B cell (primary cell): ENCODE data around the gene FAF1. TPM values are rescaled to one million over a fixed set of nuclear protein-coding genes. Genes with fewer than 3 reads are reported as not detected.

Source experiments
- ATAC-seq: fragments of 200-7000 bp; cut with Tn5 transposase; one replicate; pipeline ENCODE4 v1.10.0; 2021; ENCODE audit warnings: low read depth, mild to moderate bottlenecking, moderate number of reproducible peaks, moderate library complexity
- CTCF ChIA-PET: fragments of 350-600 bp; sonication (Branson Sonifier 250); formaldehyde crosslinking; loops from one replicate; lab custom pipeline; 2021; ENCODE audit warnings: antibody characterized with exemption, inconsistent platforms; lab: Charles Lee
- POLR2A ChIA-PET: fragments of 350-600 bp; sonication (Branson Sonifier 250); formaldehyde crosslinking; loops from one replicate; lab custom pipeline; 2021; ENCODE audit warnings: antibody characterized with exemption; lab: Charles Lee
- DNase-seq: peaks from one replicate; pipeline ENCODE4 v3.0.0; 2013
- H2AFZ ChIP-seq: 2 replicates; pipeline ENCODE4 v1.6.1; 2012; ENCODE audit warnings: mild to moderate bottlenecking, low read depth, low read length; ENCODE audit not compliant: insufficient read depth, poor library complexity, severe bottlenecking
- H3K27ac ChIP-seq, 2 donors: 1 replicate in 1 of 2; 2 replicates in 1 of 2; pipeline ENCODE4 v1.5.1; 2012 to 2013; ENCODE audit warnings: low read length in 2 of 2, mild to moderate bottlenecking in 2 of 2, moderate library complexity in 1 of 2
- H3K27me3 ChIP-seq, 4 experiments: fragments of 200-600 bp in 1 of 4; sonication (generic) in 1 of 4; replicated peaks in 1 of 4; 1 replicate in 2 of 4; 2 replicates in 2 of 4; pipeline versions ENCODE4 v1.6.1 to v1.7.0; 2013 to 2016; ENCODE audit warnings: low read length in 3 of 4, mild to moderate bottlenecking in 2 of 4, mixed read lengths in 1 of 4, moderate library complexity in 1 of 4; ENCODE audit not compliant: insufficient read depth in 4 of 4, control insufficient read depth in 3 of 4; ENCODE audit errors: control extremely low read depth in 1 of 4
- H3K36me3 ChIP-seq, 2 experiments: replicated peaks in 1 of 2; 1 replicate in 1 of 2; 2 replicates in 1 of 2; pipeline versions ENCODE4 v1.6.1 to v1.7.1; 2013; ENCODE audit warnings: low read length in 1 of 2; ENCODE audit not compliant: insufficient read depth in 2 of 2, control insufficient read depth in 1 of 2; ENCODE audit errors: control extremely low read depth in 1 of 2, extremely low read depth in 1 of 2
- H3K4me1 ChIP-seq, 2 donors: fragments of 200-600 bp in 1 of 2; sonication (generic) in 1 of 2; 1 replicate in 1 of 2; 2 replicates in 1 of 2; pipeline versions ENCODE4 v1.5.1 to v1.6.1; 2013 to 2017; ENCODE audit warnings: low read length in 2 of 2; ENCODE audit not compliant: control insufficient read depth in 2 of 2, insufficient read depth in 2 of 2
- H3K4me2 ChIP-seq: replicated peaks from 2 replicates; pipeline ENCODE3; 2012; ENCODE audit warnings: mild to moderate bottlenecking, low read depth, low read length; ENCODE audit not compliant: poor library complexity, severe bottlenecking
- H3K4me3 ChIP-seq, 5 experiments: fragments of 200-600 bp in 1 of 5; sonication (generic) in 1 of 5; 1 replicate in 3 of 5; 2 replicates in 2 of 5; pipeline versions ENCODE4 v1.5.1 to v1.7.0; 2011 to 2016; ENCODE audit warnings: low read length in 4 of 5, mild to moderate bottlenecking in 4 of 5, low read depth in 2 of 5, control low read depth in 1 of 5, moderate library complexity in 1 of 5; ENCODE audit not compliant: insufficient read depth in 1 of 5; ENCODE audit errors: control extremely low read depth in 1 of 5, extremely low read depth in 1 of 5
- H3K79me2 ChIP-seq: fragments of 200-600 bp; sonication (generic); one replicate; pipeline ENCODE4 v1.6.0; 2016; ENCODE audit warnings: low read length; ENCODE audit not compliant: control insufficient read depth, insufficient read depth
- H3K9ac ChIP-seq: fragments of 200-600 bp; sonication (generic); 2 replicates; pipeline ENCODE4 v1.6.1; 2017; ENCODE audit warnings: mild to moderate bottlenecking, low read length, moderate library complexity
- H3K9me3 ChIP-seq, 3 donors: one replicate each; pipeline versions ENCODE4 v1.6.1 to v1.7.1; 2013; ENCODE audit warnings: low read length in 2 of 3; ENCODE audit not compliant: control insufficient read depth in 2 of 3, insufficient read depth in 1 of 3; ENCODE audit errors: control extremely low read depth in 1 of 3
- H4K20me1 ChIP-seq: 2 replicates; pipeline ENCODE4 v1.6.0; 2012; ENCODE audit warnings: mild to moderate bottlenecking, low read length; ENCODE audit not compliant: insufficient read depth, control insufficient read depth, poor library complexity, severe bottlenecking
- H3K27ac Mint-ChIP-seq: one replicate; pipeline ENCODE4 v1.8.0; 2021; ENCODE audit warnings: mixed read lengths
- H3K27me3 Mint-ChIP-seq: one replicate; pipeline ENCODE4 v1.8.0; 2021; ENCODE audit warnings: mixed read lengths
- H3K4me1 Mint-ChIP-seq: one replicate; pipeline ENCODE4 v1.8.0; 2021; ENCODE audit warnings: mixed read lengths
- H3K4me3 Mint-ChIP-seq: one replicate; pipeline ENCODE4 v1.8.0; 2021; ENCODE audit warnings: mixed read lengths
- H3K9me3 Mint-ChIP-seq: one replicate; pipeline ENCODE4 v1.8.0; 2022; ENCODE audit warnings: mixed read lengths; ENCODE audit not compliant: insufficient read depth
- EZH2 ChIP-seq: IDR thresholded peaks from 2 replicates; pipeline ENCODE4 v1.6.1; 2012; ENCODE audit warnings: borderline replicate concordance, low read depth, mild to moderate bottlenecking, moderate library complexity, low read length; ENCODE audit not compliant: insufficient read depth, poor library complexity, severe bottlenecking
- WGBS: methylation state at CpG from one replicate; pipeline ENCODE4 v1.1.5; 2013; ENCODE audit warnings: missing lambda C conversion rate; ENCODE audit not compliant: insufficient coverage; 5-methylcytosine and 5-hydroxymethylcytosine counted together
- intact Hi-C: fragments of 100-400 bp; cut with micrococcal nuclease; formaldehyde crosslinking; loops from one replicate; pipeline ENCODE4 v1.10.0; 2022
- polyA plus RNA-seq: library from polyadenylated mRNA; depleted of rRNA; stranded (reverse); fragments of >200 nt; gene quantifications from 2 replicates; pipeline ENCODE4 v1.2.3, GENCODE V29; 2012
- total RNA-seq, 2 donors: library from RNA; stranded (reverse); fragments of 120-200 nt in 1 of 2; gene quantifications; 1 replicate in 1 of 2; 2 replicates in 1 of 2; pipeline versions ENCODE4 v1.2.3 to v1.2.4, GENCODE V29; 2013 to 2022
- TF ChIP-seq, protein P1 (sequence below): fragments of 200-600 bp; IDR thresholded peaks from one replicate; pipeline ENCODE4 v1.8.0; 2022; ENCODE audit warnings: antibody characterized with exemption, mild to moderate bottlenecking

FAF1 gene
- total and polyA plus RNA-seq, 2 donors (not counting 1 experiment from before 2014, with no cell fraction given): 10.1 to 58.4 TPM

DNA sequence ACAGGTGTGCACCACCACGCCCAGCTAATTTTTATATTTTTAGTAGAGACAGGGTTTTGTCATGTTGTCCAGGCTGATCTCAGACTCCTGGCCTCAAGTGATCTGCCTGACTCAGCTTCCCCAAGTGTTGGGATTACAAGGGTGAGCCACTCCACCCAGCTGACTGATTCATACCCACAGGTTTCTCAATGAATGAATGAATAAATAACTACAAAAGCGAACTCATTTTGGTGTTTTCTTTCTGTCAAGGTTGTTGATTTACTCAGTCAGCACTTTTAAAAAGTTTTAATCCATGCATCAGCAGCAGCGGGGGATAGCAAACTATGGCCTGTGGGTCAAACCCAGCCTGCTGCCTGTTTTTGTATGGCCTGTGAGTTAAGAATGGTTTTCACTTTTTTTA is 217.5 kb downstream of the FAF1 start:
- H3K36me3 ChIP-seq: peaks cover 0 to 21% of the 10 kb centered on the region in 2 experiments
- no peaks in the 10 kb centered on the region for H3K9me3 Mint-ChIP-seq

DNA sequence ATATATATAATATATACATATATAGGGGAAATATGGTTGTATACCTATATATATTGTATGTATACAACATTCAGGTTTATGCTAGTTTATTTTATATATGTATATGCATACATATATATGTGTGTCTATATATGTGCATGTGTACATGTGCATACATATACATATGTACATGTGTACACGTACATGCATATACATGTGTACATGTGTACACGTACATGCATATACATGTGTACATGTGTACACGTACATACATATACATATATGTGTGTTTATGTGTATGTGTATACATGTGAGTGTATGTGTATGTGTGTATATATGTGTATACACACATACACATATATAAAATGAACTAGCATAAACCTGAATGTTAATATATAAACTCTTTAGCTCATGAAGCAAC is 220.9 kb downstream of the FAF1 start:
- Histone ChIP-seq H2AFZ (no peak overlapping the region), H3K4me1 (no peaks in the 10 kb centered on the region), H3K4me2 (no peak overlapping the region), H3K27ac (no peak overlapping the region), H3K4me3 (no peak overlapping the region), H3K27me3 (no peaks in the 10 kb centered on the region), H3K79me2 (no peaks in the 10 kb centered on the region), H4K20me1 (no peaks in the 10 kb centered on the region), H3K9ac (no peak overlapping the region), H3K36me3 (peaks cover 0 to 20% of the 10 kb centered on the region in 2 experiments), H3K9me3 (no peaks in the 10 kb centered on the region)
- Mint-ChIP-seq H3K9me3 (no peaks in the 10 kb centered on the region), H3K27ac (no peak overlapping the region), H3K27me3 (no peaks in the 10 kb centered on the region), H3K4me3 (no peak overlapping the region), H3K4me1 (no peaks in the 10 kb centered on the region)
- DNase-seq (no peak), ATAC-seq (no peak)
- CTCF ChIA-PET: interaction anchor here (1.5 to 1.7 kb wide), 2 partner anchors 11 to 35 kb away, joined by 3 to 7 read pairs; no protein-coding TSS in a partner anchor
- no CpG with 5 or more reads among the region's 3 CpGs for WGBS
- POLR2A ChIA-PET: no interaction called here
- no peak for TF ChIP-seq EZH2
- TF ChIP-seq, protein P1, sequence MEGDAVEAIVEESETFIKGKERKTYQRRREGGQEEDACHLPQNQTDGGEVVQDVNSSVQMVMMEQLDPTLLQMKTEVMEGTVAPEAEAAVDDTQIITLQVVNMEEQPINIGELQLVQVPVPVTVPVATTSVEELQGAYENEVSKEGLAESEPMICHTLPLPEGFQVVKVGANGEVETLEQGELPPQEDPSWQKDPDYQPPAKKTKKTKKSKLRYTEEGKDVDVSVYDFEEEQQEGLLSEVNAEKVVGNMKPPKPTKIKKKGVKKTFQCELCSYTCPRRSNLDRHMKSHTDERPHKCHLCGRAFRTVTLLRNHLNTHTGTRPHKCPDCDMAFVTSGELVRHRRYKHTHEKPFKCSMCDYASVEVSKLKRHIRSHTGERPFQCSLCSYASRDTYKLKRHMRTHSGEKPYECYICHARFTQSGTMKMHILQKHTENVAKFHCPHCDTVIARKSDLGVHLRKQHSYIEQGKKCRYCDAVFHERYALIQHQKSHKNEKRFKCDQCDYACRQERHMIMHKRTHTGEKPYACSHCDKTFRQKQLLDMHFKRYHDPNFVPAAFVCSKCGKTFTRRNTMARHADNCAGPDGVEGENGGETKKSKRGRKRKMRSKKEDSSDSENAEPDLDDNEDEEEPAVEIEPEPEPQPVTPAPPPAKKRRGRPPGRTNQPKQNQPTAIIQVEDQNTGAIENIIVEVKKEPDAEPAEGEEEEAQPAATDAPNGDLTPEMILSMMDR: no peak
- intact Hi-C loops: no loop called here

More for the DNA sequence above, 217.5 kb downstream of the FAF1 start:
- H3K9me3 ChIP-seq: no peaks in the 10 kb centered on the region
- H3K4me2 ChIP-seq: no peak overlapping the region
- no peaks in the 10 kb centered on the region for H4K20me1 ChIP-seq
- TF ChIP-seq, protein P1: no peak
- no peak for TF ChIP-seq EZH2
- H3K4me3 ChIP-seq: no peak overlapping the region
- no peak for DNase-seq
- no peaks in the 10 kb centered on the region for H3K27me3 ChIP-seq
- no peak overlapping the region for H3K27ac ChIP-seq
- intact Hi-C loops: no loop called here
- 100% methylated on average over 1 of the region's 3 CpGs for WGBS
- Mint-ChIP-seq H3K27ac (no peak overlapping the region), H3K4me3 (no peak overlapping the region), H3K4me1 (no peaks in the 10 kb centered on the region), H3K27me3 (no peaks in the 10 kb centered on the region)
- CTCF ChIA-PET: interaction anchor here (1.2 kb wide), 1 partner anchor 31 kb away, joined by 4 read pairs; no protein-coding TSS in a partner anchor
- no peak overlapping the region for H3K9ac ChIP-seq
- POLR2A ChIA-PET: no interaction called here
- H2AFZ ChIP-seq: no peak overlapping the region
- no peaks in the 10 kb centered on the region for H3K4me1 ChIP-seq
- H3K79me2 ChIP-seq: no peaks in the 10 kb centered on the region
- no peak for ATAC-seq
